HG03135 (cell line): Measurements from ENCODE around the gene FXYD4.
A peak's percentile ranks its signal among the peaks of the same experiment; 100 is the strongest.

Experiments
- ATAC-seq: cut with Tn5 transposase; IDR thresholded peaks from one replicate; pipeline ENCODE4 v1.9.1; 2021; ENCODE audit warnings: mild to moderate bottlenecking, moderate library complexity; ENCODE audit not compliant: unreplicated experiment

Gene FXYD4

GRCh38 chr10:43394868-43395267 lies 23.4 kb downstream of the FXYD4 start:
- no peak for ATAC-seq

DNA sequence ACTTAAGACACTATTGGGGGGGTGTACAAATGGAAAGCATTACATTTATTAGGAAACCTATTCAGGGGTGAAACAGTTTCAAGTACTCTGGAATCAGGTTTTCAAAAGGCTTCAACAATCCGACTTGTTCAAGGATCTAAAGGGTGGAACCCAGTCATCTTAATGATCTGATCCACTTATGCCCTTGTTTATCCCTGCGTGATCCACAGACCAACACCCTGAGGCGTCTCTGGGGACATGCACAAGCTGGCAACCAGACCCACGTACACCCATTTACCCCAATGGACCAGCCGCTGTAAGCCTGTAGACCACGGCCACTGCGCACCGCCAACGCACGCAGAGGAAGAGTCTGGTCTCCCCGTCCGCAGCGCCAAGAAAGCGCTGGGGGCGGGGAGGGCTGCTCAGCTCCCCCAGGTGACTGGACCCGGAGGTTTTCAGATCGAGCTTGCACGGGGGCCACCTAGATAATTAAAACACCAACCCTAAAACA lies 24.2 kb downstream of the FXYD4 start:
- no peak for ATAC-seq

GRCh38 chr10:43396061-43396927 lies 24.9 kb downstream of the FXYD4 start:
- peak; percentile 48 for ATAC-seq

DNA sequence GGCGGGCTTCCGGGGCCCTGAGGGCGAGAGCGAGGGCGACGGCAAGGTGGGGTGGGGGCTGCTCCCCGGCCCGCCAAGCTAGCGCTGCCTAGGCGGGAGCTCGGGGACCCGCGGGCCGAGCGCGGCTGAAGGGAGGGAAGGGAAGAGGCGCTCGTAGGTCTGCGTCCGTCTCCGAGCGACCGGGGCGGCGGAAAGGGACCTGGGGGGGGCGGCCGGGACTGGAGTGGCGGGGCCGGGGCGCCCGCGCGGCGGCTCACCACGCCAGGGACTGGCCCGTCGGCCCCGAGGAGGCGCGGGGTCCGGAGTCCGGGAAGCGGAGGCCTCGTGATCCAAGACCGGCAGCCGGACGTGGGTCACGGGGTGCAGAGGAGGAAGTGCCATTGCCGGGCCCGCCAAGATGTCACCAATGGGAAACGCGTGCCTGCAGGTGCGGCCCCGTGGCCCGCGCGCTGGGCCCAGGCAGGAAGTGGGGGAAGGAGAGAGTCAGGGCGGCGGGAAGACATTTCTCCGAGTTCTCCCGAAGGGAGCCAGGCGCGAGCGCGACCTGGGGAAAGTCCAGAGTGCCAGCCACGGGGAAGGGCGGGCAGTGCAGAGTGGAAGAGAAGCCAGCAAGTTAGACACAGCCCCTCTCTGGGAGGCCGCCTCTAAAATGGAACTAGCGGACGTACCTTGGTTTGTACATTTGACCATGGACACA lies 25.6 kb downstream of the FXYD4 start:
- peak; percentile 83 for ATAC-seq

DNA sequence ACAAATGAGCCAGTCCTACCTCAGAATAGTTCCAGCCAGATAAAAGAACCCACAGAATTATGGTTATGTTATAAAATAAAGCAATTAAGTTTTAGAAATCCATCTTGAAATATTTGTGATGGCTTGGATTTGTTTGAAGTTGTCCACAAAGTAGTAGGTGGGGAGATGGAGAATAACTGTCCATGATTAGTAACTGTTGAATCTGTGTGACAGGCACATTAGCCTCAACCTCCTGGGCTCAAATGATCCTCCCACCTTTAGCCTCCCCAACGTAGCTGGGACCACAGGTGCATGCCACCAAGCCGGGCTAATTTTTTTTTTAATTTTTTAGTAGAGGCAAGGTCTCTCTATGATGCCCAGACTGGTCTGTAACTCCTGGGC lies 27.5 kb downstream of the FXYD4 start:
- no peak for ATAC-seq

GRCh38 chr10:43399320-43400310 lies 28.2 kb downstream of the FXYD4 start:
- ATAC-seq = no peak

- ATAC-seq = no peak
These were observed 30.2 kb downstream of the FXYD4 start for GRCh38 chr10:43401627-43402026.

DNA sequence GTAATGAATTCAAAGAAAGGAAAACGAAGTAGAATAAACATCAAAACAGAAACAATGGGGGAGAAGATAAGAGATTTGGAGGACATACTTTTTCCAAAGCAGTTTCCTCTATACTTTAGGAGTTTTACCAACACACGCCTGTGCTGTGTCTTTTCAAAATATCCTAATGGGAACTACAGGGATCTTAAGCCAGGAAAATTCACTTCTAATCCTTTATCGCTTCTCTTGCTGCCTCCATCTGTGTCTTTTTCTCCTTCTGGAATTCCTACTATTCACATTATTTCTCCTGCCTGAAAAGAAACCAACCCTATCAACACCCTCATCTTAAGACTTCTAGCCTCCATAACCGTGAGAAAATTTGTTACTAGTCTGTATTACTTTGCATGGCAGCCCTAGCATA lies 30.7 kb downstream of the FXYD4 start:
- no peak for ATAC-seq

GRCh38 chr10:43402880-43403452 lies 31.5 kb downstream of the FXYD4 start:
- no peak for ATAC-seq

- ATAC-seq = no peak
These were observed 32.7 kb downstream of the FXYD4 start for GRCh38 chr10:43403911-43404703.

GRCh38 chr10:43404704-43405084 lies 33.3 kb downstream of the FXYD4 start:
- no peak for ATAC-seq

DNA sequence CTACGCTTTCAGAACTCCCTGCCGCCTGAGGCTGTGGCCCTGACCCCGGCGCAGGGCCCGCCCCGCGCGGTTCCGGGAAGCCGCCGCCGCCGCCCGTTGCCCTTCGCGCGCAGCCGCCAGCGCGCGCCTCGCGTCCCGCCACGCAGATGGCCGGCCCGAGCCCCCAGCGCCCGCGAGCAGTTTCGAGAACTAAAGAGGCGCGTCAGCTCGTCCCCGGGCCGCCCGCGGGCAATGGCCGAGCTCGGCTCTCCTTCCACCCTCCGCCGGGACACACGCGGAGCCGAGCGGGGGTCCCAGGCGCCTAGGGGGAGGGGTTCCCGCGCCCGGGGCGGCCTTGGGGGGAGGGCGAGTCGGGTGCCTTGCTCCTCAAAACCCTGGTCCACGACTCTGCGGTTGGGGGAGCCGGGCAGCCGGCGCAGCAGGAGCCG lies 35.7 kb downstream of the FXYD4 start:
- peak; percentile 24 for ATAC-seq

- ATAC-seq = peak; percentile 41
These were observed 36.3 kb downstream of the FXYD4 start for GRCh38 chr10:43407576-43408330.

- no peak for ATAC-seq
These were observed 36.9 kb downstream of the FXYD4 start for GRCh38 chr10:43408331-43408709.

DNA sequence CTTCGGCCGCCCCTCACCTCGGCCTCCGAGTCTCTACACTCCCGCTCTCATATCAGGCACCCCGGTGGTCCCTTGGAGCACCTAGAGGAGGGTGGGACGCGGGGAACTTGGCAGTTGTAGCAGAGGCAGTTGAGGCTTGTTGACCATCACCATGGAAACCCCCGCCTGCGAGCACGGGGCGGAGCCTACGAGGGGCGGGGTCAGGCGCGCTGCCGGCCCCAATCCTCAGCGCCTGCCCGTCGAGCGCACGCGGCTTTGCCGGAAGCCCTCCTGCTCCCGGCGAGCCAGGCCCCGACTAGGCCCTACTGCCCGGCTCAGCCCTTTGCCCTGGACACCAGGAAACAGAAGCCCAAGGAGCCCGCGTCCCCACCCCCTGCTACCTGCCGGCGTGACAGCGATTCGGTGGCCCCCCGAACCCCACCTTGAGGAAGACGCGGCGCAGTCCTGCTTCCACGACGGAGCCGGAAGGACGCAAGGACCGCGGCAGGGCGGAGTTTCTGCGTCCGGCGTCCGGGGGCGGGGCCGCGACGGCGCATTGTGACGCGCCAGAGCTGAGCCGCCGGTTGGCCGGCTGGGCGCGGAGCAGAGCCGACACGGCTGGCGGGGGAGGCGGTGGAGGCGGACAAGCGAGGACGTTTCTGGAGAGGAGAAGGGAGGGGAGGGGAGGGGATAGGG lies 37.4 kb downstream of the FXYD4 start, which contains the start of gene HNRNPF:
TSS of gene HNRNPF (minus strand) at position 477 of the 675 bp plus-strand sequence. CDS start 21,302 bp downstream, outside the sequence.
- peak; percentile 63 for ATAC-seq

DNA sequence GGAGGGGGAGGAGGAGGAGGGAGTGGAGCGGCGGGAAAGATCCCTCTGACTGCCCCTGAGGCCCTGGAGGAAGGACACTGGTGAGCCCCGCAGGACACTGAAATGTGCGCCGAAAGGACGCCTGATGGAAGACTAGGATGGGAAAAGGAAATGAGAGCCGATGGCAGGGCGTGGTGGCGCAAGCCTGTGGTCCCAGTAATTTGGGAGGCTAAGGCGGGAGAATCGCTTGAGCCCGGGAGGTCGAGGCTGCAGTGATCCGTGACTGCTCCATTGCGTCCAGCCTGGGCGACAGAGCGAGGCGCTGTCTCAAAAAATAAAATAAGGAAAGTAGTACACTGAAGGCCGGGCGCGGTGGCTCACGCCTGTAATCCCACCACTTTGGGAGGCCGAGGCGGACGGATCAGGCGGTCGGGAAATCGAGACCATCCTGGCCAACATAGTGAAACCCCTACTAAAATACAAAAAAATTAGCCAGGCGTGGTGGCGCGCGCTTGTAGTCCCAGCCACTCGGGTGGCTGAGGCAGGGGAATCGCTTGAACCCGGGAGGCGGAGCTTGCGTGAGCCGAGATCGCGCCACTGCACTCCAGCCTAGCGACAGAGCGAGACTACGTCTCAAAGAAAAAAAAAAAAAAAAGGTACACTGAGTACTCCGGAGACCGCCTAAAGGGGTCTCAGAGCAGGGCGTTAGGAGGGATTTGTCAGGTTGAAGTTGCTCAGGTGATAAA lies 38.1 kb downstream of the FXYD4 start:
- no peak for ATAC-seq

GRCh38 chr10:43410345-43410744 lies 38.9 kb downstream of the FXYD4 start:
- no peak for ATAC-seq

DNA sequence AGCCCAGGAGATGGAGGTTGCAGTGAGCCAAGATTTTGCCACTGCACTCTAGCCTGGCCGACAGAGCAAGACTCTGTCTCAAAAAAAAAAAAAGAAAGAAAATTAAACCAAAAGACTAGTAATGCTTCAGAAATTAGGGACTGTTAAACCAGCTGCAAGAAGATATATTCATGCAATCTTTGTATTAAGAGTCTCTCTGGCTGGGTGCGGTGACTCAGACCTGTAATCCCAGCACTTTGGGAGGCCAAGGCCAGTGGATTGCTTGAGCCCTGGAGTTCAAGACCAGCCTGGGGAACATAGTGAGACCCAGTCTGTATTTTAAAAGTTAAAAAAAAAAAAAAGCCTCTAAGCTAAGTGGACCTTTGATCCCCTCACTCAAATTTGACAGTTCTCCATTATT lies 40.1 kb downstream of the FXYD4 start:
- ATAC-seq = no peak
